Activated T-helper 1 cell treated with anti-CD3 and anti-CD28 coated beads, Interleukin-12 subunit alpha, Interleukin-12 subunit beta, Interleukin-2, Interleukin-4 antibody, amounts not matched to agents 30 ng/mL and 10 ng/mL and 1 ng/mL, durations not matched to agents 14 hours and 24 hours and 36 hours (primary cell): ENCODE results near the gene LBH. TPM values are rescaled to one million over a fixed set of nuclear protein-coding genes. Genes with fewer than 3 reads are reported as not detected.

Experiments used
- DNase-seq: peaks from one replicate; pipeline ENCODE4 v3.0.0; 2021; ENCODE audit warnings: low spot score
- H3K27ac Mint-ChIP-seq: one replicate; pipeline ENCODE4 v1.8.0; 2021; ENCODE audit warnings: mild to moderate bottlenecking, mixed read lengths
- H3K27me3 Mint-ChIP-seq: one replicate; pipeline ENCODE4 v1.8.0; 2022; ENCODE audit warnings: mild to moderate bottlenecking, moderate library complexity, mixed read lengths; ENCODE audit not compliant: insufficient read depth
- H3K36me3 Mint-ChIP-seq: one replicate; pipeline ENCODE4 v1.8.0; 2021; ENCODE audit warnings: low read depth, mixed read lengths
- H3K4me1 Mint-ChIP-seq: one replicate; pipeline ENCODE4 v1.8.0; 2021; ENCODE audit warnings: low read depth, mixed read lengths
- H3K4me3 Mint-ChIP-seq: one replicate; pipeline ENCODE4 v1.8.0; 2021; ENCODE audit warnings: mild to moderate bottlenecking, moderate library complexity, mixed read lengths
- H3K9me3 Mint-ChIP-seq: one replicate; pipeline ENCODE4 v1.8.0; 2021; ENCODE audit warnings: mixed read lengths
- intact Hi-C: fragments of 100-400 bp; cut with micrococcal nuclease; formaldehyde crosslinking; loops from one replicate; pipeline ENCODE4 v1.15.1; 2024
- total RNA-seq: library from RNA; stranded (reverse); gene quantifications from 2 replicates; pipeline ENCODE4 v1.2.3, GENCODE V29; 2022

The LBH gene
- total RNA-seq, 1 donor from 2014 or later: 306 TPM

DNA sequence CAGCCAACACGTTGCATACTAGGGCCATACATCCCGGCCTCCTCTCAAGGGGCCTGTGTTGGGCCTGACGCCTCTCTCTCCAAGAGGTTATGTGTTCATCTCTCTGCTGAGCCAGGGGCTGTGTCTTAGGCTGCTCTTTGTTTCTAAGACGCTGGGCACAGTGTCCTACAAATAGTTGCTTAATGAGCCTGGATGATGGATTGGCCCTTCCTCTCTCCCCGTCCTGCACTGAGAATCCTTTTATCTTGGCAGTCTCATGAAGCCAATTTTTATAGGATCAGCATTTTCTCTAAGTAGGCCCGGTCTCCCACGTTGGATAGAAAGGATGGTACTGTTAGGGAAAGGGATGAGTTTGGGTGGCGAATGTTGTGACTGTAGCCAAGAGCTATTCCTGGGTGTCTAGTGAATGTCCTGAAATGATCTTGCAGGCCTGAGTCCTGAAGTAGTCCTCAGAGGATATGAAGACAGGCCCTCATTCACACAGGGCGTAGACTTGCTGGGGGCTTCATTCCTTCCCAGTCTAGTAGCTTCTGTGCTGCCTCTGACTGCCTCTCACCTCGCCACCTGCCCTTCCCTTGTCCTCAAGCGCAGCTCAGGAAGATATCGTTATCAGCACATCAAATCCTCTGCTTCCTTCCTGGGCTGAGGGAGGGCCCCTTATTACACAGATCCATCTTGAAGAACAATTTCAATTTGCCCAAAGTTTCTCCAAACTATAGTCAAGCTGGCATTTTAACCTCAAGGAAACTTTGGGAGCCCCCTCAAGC, 8.8 kb downstream of the LBH start:
- peak overlapping the region; percentile 61 for H3K4me3 Mint-ChIP-seq
- DNase-seq: no peak
- intact Hi-C loops: loop anchor here (1.0 to 10.0 kb wide), 3 partner anchors 7 to 1345 kb away; partner anchors contain the start of gene WDR43
- no peaks in the 10 kb centered on the region for H3K27me3 Mint-ChIP-seq
- peaks cover 5% of the 10 kb centered on the region for H3K9me3 Mint-ChIP-seq
- H3K4me1 Mint-ChIP-seq: peaks cover 68% of the 10 kb centered on the region
- peak overlapping the region; percentile 86 for H3K27ac Mint-ChIP-seq
- H3K36me3 Mint-ChIP-seq: peaks cover 87% of the 10 kb centered on the region

- H3K4me3 Mint-ChIP-seq: no peak overlapping the region
- peaks cover 80% of the 10 kb centered on the region for H3K36me3 Mint-ChIP-seq
- DNase-seq: no peak
- H3K9me3 Mint-ChIP-seq: peaks cover 5% of the 10 kb centered on the region
- no peak overlapping the region for H3K27ac Mint-ChIP-seq
- peaks cover 50% of the 10 kb centered on the region for H3K4me1 Mint-ChIP-seq
- intact Hi-C loops: no loop called here
- H3K27me3 Mint-ChIP-seq: no peaks in the 10 kb centered on the region
Measured at GRCh38 chr2:30243231-30243630, 11.9 kb downstream of the LBH start.

- Mint-ChIP-seq H3K36me3 (peaks cover 78% of the 10 kb centered on the region), H3K4me3 (no peak overlapping the region), H3K27ac (no peak overlapping the region), H3K9me3 (no peaks in the 10 kb centered on the region), H3K4me1 (peaks cover 50% of the 10 kb centered on the region), H3K27me3 (no peaks in the 10 kb centered on the region)
- intact Hi-C loops: no loop called here
- no peak for DNase-seq
Measured at GRCh38 chr2:30245364-30245763, 14.0 kb downstream of the LBH start.

- DNase-seq: no peak
- Mint-ChIP-seq H3K27ac (no peak overlapping the region), H3K27me3 (no peaks in the 10 kb centered on the region), H3K9me3 (peaks cover 7% of the 10 kb centered on the region), H3K4me3 (no peak overlapping the region), H3K36me3 (peaks cover 76% of the 10 kb centered on the region), H3K4me1 (peaks cover 60% of the 10 kb centered on the region)
- intact Hi-C loops: no loop called here
Measured at GRCh38 chr2:30248791-30249190, 17.5 kb downstream of the LBH start.

DNA sequence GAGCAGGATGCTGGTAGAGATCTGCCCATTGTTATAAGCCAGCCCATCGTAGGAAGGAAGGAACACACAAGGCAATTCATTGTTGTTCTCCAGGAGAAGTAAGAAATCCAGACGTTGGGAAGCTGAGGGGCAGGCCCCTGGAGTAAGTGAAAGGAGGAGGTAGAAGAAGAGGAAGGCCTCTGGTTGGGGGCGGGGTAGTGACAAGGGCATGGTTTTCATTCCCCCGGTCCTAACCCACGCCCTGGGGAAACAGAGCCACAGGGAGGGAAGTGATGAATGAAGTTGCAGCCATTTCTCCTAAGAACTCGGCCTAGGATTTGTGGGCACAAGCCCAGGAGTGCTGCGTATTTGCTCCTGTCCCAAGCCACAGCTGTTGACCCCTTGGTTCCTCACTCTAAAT, 18.0 kb downstream of the LBH start:
- H3K27me3 Mint-ChIP-seq: no peaks in the 10 kb centered on the region
- H3K4me1 Mint-ChIP-seq: peaks cover 66% of the 10 kb centered on the region
- DNase-seq: no peak
- peak overlapping the region; percentile 27 for H3K27ac Mint-ChIP-seq
- no peak overlapping the region for H3K4me3 Mint-ChIP-seq
- peaks cover 75% of the 10 kb centered on the region for H3K36me3 Mint-ChIP-seq
- H3K9me3 Mint-ChIP-seq: peaks cover 7% of the 10 kb centered on the region
- intact Hi-C loops: no loop called here

GRCh38 chr2:30250421-30250820, 19.1 kb downstream of the LBH start:
- H3K27ac Mint-ChIP-seq: no peak overlapping the region
- H3K27me3 Mint-ChIP-seq: no peaks in the 10 kb centered on the region
- H3K9me3 Mint-ChIP-seq: peaks cover 7% of the 10 kb centered on the region
- peak overlapping the region; percentile 1 for H3K4me3 Mint-ChIP-seq
- H3K36me3 Mint-ChIP-seq: peaks cover 76% of the 10 kb centered on the region
- peaks cover 76% of the 10 kb centered on the region for H3K4me1 Mint-ChIP-seq
- intact Hi-C loops: no loop called here
- DNase-seq: no peak

- intact Hi-C loops: loop anchor here (1.0 to 2.0 kb wide), 9 partner anchors 8 to 194 kb away; partner anchors contain the start of genes LBH and LCLAT1
- Mint-ChIP-seq H3K27ac (peak overlapping the region; percentile 93), H3K36me3 (peaks cover 79% of the 10 kb centered on the region), H3K27me3 (no peaks in the 10 kb centered on the region), H3K4me1 (peaks cover 92% of the 10 kb centered on the region), H3K4me3 (peak overlapping the region; percentile 53), H3K9me3 (peaks cover 7% of the 10 kb centered on the region)
- peak; percentile 48 for DNase-seq
Measured at GRCh38 chr2:30252723-30253701, 21.7 kb downstream of the LBH start.

- no peaks in the 10 kb centered on the region for H3K27me3 Mint-ChIP-seq
- H3K27ac Mint-ChIP-seq: peak overlapping the region; percentile 93
- no peak for DNase-seq
- peaks cover 90% of the 10 kb centered on the region for H3K4me1 Mint-ChIP-seq
- peaks cover 7% of the 10 kb centered on the region for H3K9me3 Mint-ChIP-seq
- H3K36me3 Mint-ChIP-seq: peaks cover 81% of the 10 kb centered on the region
- H3K4me3 Mint-ChIP-seq: no peak overlapping the region
- intact Hi-C loops: loop anchor here (1.0 to 2.0 kb wide), 9 partner anchors 7 to 193 kb away; partner anchors contain the start of genes LBH and LCLAT1
Measured at GRCh38 chr2:30253873-30254684, 22.7 kb downstream of the LBH start.

GRCh38 chr2:30254685-30255001, 23.3 kb downstream of the LBH start:
- no peaks in the 10 kb centered on the region for H3K27me3 Mint-ChIP-seq
- intact Hi-C loops: no loop called here

GRCh38 chr2:30255026-30255425, 23.7 kb downstream of the LBH start:
- no peak for DNase-seq
- intact Hi-C loops: no loop called here
- Mint-ChIP-seq H3K27ac (no peak overlapping the region), H3K36me3 (peaks cover 81% of the 10 kb centered on the region), H3K27me3 (no peaks in the 10 kb centered on the region), H3K4me1 (peaks cover 90% of the 10 kb centered on the region), H3K4me3 (no peak overlapping the region), H3K9me3 (peaks cover 9% of the 10 kb centered on the region)

More at GRCh38 chr2:30254685-30255001, 23.3 kb downstream of the LBH start:
- no peak overlapping the region for H3K4me3 Mint-ChIP-seq
- peaks cover 90% of the 10 kb centered on the region for H3K4me1 Mint-ChIP-seq
- no peak for DNase-seq
- peaks cover 7% of the 10 kb centered on the region for H3K9me3 Mint-ChIP-seq
- H3K36me3 Mint-ChIP-seq: peaks cover 81% of the 10 kb centered on the region
- no peak overlapping the region for H3K27ac Mint-ChIP-seq

- H3K4me3 Mint-ChIP-seq: peak overlapping the region; percentile 37
- no peak for DNase-seq
- intact Hi-C loops: no loop called here
- peak overlapping the region; percentile 8 for H3K27ac Mint-ChIP-seq
- H3K9me3 Mint-ChIP-seq: peaks cover 13% of the 10 kb centered on the region
- H3K36me3 Mint-ChIP-seq: peaks cover 80% of the 10 kb centered on the region
- H3K4me1 Mint-ChIP-seq: peaks cover 90% of the 10 kb centered on the region
- no peaks in the 10 kb centered on the region for H3K27me3 Mint-ChIP-seq
Measured at GRCh38 chr2:30255466-30256408, 24.4 kb downstream of the LBH start.
